ENCODE results near the gene KRT36.

Gene KRT36

DNA sequence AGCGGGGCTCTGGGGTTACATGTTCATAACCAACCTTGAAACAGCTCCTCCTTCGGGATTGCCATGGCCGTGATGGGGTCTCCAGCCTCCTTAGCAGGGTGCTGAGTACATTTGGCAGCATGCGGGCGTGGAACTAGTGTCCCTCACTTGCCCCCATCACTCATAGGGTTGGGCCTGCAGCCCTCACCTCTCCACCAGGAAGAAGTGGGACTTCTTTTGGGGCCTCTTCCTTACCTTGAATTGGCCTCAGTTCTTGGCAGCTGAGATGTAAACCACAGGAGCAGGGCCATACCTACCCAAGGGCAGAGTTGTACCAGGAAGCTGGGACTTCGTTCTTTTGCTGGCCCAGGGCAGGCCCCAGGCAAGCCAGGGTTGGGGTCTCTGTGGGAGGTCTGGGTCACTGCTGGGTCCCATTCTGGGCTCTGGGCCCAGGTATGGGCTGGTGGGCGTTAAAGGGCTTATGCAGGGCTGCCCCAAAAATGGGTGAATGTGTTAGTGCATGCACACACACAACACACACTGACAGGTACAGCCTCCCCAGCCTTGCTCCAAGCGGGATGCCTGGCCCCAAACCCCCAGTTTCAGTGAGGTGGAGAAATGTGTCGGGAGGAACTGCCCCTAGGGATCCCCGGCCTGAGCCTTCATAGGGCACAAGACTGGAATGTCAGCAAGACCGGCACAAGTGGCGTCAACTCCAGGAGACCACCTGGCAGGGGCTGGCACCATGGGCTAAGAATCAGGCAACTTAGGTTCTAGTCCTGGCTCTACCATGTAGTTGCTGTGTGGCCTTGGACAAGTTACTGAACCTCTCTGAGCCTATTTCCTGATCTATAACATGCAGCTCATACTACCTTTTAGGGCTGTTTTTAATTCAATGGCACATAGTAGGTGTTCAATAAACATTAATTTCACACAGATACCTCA is 32.9 kb upstream of the KRT36 start:
- DNase-seq (ENCODE audit: low read depth in 2 of 3, low spot score in 1 of 3) = no peak

DNA sequence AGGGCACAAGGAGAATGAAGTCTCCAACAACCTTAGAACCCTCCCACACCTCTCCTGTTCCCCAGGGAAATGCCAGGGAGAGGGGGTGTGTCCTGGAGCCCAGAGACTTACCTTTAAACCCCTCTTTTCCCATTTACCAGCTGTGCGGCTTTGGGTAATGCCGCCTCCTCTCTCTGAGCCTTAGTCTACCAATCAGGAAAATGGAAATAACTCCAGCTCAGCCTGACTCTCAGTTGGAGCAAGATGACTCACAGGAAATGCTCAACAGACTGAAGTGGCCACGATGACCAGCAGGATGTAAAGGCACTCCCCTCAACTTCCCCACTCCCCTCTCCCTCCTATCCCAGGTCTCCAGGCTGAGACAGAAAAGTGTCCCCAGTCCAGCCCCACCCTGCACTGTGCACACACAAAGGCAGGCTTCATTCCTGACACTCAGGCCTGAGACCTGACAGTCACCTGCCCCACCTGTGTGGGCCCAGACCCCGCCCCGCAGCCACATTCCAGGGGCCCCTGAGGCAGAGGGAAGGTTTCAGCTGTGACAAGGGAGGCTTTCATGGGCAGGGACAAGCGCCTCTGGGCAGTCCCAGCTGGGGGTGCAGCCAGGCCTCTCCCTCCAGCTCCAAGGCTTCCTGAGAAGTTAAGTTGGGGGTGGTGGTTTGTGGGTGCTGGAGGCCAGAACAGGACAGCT is 32.0 kb upstream of the KRT36 start:
- no peak for DNase-seq (ENCODE audit: low read depth in 2 of 3, low spot score in 1 of 3)

DNA sequence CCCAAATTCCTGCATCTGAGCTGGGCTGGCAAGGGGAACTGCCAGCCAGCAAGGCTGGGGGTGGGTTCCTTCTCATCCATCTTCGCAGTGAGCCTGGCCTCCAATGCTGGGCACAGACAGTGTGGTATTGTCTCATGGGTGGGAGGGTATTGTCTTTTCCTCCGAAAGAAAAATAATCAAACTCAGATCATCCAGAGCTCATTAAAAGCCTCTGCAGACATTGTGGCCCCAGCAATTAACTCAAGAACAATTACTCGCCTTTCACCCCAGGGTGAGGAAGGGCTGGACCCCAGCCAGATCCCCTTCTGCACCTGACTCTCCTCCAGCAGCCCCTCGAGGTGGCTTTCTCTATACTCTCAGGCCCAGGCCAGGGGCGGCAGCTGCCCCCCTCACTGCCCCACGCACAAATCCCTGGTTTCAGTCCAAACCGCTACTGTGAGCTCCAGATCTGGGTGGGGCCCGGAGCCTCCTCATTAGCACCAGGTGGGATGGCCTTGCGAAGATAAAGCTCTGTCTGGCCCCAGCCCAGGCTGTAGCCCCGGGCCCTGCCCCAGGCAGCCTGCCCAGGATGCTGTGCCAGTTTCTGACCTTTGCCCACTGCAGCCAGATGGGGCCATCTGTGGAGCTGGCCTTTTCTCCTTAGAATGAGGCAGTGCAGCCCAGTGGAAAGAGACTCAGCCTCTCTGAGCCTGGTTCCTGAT is 31.3 kb upstream of the KRT36 start:
- no peak for DNase-seq (ENCODE audit: low read depth in 2 of 3, low spot score in 1 of 3)

DNA sequence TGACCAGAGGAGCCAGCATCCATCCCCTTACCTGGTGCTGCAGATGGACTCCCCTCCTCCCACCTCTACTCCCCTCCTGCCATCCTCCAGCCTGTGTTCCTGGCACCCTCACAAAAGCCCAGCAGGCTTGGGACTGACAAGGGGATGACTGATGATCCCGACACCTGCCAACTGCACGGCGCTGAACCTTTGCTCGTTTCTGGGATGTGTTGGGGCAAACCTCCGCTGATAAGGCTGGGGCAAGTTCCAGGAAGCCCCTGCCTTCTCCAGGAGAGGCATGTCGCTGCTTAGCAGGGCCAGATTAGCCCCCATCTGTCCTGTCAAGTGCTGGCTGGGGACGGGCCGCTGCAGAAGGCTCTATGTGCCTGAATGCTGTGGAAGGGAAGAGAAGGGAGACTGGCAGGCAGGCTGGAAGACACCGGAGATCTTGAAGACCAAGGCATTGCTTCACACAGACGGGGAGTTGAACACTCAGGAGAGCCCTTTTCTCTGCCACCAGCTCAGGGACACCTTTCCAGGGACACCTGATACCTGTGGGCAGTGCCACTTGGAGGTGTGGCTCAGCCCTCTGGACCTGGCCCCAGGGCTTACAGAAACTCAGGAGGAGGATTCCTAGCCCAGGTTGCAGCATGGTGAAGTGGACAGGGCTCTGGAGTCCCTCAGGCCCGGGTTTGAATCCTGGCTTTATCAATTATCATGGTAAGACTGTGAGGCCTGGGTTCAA is 30.0 kb upstream of the KRT36 start:
- DNase-seq (ENCODE audit: low read depth in 2 of 3, low spot score in 1 of 3) = no peak

DNA sequence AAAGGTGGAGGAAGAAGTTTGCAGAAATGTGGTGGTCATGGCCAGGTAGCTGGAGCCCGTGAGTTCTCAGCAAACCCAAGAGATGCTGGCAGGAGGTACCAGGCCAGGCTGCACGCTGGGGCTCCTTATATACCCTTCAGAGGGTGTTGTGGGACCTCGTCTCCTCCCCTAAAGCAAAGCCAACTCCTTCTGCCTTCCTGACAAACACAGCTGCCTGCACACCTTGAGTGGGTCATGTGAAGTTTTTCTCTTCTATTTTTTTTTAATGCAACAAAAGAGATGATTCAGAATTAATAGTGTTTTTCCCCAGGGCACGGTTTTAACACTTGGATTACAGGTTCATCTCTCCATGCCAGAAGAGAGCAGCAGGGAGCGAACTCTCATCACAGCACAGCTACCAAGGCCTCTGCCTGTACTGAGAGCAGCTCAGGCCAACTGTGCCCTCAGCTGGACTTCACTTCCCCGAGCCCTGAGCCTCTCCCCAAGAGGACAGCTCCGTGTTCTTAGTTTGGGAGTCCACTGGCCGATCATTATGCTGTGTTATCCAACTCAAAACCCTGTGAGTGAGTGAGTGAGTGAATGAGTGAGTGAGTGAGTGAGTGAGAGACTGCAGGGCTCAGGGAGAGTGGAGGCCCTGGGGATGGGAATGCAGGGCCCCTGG is 29.2 kb upstream of the KRT36 start, which contains the start of gene KRT15:
TSS of gene KRT15 (minus strand) at position 102 of the 661 bp plus-strand sequence. CDS start at position 39, 63 bp downstream.
- DNase-seq (ENCODE audit: low read depth in 2 of 3, low spot score in 1 of 3) = no peak

DNA sequence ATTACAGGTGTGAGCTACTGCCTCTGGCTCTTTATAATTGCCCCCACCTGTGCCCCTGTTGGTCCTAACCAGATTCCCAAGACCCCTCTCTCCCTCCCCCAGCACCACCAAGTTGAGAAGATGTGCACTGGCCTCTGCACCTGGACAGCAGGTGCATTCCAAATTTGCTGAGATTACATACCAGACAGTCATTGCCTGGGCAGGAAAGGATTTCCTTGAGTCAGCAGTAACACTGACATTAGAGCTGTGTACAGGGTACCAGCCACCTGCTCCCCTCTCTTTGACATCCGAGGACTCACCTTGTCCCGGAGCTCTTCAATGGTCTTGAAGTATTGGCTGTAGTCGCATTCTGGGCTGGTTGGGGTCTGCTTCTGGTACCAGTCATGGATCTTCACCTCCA is 28.3 kb upstream of the KRT36 start:
- DNase-seq (ENCODE audit: low read depth in 2 of 3, low spot score in 1 of 3) = no peak

DNA sequence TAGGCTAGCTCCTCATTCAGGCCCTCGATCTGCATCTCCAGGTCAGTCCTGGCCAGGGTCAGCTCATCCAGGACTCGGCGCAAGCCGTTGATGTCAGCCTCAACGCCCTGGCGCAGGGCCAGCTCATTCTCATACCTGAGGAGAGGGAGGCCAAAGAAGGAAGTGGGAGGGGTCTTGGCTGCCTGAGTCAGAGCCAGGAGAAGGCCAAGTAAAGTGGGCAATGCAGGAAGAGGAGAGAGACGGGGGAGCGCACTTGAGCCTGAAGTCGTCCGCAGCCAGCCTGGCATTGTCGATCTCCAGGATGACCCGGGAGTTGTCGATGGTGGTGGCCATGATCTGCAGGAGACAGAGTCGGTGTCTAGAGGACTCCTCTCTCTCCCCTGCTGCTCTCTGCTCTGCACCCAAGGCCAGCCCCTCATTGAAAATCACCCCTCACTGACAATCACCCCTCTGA is 27.1 kb upstream of the KRT36 start:
- no peak for DNase-seq (ENCODE audit: low read depth in 2 of 3, low spot score in 1 of 3)

DNA sequence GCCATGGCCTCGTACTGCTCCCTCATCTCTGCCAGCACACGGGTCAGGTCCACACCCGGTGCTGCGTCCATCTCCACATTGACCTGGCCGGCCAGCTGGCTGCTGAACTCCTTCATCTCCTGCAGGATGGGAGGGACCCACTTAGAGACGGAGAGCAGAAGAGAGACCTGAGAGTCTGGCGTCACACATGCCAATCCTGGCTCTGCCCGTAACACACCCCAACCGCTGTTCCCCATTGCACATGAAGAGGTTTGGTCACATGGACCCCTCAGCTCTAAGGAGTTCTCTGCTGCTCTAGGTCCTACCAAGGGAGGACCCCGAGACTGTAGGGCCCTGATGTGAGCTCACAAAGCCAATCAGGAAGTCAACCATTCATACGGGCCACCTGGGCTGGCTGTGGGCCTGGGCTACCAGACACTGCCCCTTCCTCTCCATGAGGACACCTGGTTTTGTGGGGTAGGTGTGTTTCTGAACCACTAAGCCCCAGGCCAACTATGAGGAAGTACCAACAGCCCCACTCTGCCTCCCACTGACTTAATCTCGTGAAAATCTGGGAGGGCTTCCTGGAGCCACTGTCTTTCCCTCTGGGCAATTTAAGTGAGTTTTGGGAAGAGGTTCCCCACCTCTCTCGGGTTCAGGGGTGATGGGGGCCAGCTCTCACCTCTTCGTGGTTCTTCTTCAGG is 26.6 kb upstream of the KRT36 start:
- no peak for DNase-seq (ENCODE audit: low read depth in 2 of 3, low spot score in 1 of 3)

DNA sequence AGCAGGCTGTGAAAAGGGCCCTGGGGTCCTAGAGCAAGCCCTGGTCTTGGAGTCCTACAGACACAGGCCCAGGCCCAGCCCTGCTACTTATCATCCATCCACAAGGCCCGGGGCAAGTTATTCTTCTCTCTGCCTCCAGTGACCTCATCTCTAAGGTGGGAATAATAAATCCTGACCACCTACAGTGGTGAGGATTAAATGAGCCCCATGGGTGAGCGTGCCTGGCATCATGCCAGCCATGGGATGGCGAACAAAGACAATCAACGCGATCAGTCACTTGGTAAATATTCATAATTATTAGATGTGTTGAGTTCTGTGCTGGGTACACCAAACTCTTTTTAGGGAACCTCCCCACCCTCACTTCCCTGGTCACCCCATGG is 23.4 kb upstream of the KRT36 start:
- no peak for DNase-seq (ENCODE audit: low read depth in 2 of 3, low spot score in 1 of 3)

DNA sequence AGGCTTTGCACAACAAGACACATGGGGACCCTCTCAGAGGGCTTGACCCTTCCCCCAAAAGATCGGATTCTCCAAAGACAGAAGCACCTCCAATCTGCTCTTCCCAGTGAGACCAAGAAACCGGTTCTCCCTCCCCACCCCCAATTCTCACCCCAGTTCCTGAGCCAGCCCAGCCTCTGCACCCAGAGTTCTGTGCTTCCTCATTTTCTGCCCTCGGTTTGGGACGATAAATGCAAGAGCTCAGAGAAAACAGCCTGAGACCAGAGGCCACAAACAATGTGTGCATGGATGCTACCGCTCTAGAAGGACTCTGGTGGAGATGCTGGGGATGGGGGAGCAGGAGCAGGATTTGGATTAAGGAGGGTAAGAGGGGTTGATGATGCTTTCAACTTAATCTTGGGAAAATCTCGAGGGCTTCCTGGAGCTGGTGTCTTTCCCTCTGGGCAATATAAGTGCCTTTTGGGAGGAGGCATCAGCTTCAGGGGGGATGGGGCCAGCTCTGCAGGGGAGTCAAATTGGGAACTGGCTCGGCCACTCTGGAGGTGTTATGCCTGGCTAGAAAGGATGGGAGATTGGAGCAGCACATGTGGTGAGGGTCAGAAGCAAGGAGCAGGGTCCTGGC is 22.9 kb upstream of the KRT36 start:
- no peak for DNase-seq (ENCODE audit: low read depth in 2 of 3, low spot score in 1 of 3)

DNA sequence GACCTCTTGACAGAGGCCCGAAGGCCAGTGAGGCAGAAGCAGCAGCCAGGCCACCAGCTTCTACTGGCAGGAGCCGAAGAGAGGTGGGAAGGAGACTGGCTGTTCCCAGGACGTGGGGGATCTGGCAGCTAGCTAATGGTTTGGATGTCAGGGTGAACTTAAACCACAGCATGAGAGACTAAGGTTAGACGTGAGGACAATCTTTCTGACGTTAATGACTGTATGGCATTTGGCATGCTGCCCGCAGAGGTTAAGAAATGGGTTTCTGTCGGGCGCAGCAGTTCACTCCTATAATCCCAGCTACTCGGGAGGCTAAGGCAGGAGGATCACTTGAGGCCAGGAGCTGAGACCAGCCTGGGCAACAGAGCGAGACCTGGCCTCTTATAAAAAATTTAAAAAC is 22.0 kb upstream of the KRT36 start:
- DNase-seq (ENCODE audit: low read depth in 2 of 3, low spot score in 1 of 3) = no peak

DNA sequence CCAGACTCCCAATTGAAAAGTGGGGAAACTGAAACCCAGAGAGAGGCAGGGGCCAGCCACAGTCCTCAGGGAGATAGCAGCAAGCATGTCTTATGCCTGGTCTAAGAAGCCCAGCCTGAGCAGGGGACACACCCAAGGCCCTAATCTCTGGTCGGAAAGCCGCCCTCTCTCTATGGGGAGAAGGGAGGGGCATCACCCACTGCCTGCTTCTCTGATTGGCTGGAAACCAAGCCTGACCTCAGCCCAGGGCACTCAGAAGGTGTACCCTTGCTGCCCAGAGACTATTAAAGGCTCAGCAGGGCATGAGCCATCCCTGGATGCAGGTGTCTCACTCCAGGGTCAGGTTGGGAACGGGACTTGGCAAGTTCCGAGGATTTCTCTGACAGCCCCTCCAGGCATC is 21.4 kb upstream of the KRT36 start:
- DNase-seq (ENCODE audit: low read depth in 2 of 3, low spot score in 1 of 3) = no peak

DNA sequence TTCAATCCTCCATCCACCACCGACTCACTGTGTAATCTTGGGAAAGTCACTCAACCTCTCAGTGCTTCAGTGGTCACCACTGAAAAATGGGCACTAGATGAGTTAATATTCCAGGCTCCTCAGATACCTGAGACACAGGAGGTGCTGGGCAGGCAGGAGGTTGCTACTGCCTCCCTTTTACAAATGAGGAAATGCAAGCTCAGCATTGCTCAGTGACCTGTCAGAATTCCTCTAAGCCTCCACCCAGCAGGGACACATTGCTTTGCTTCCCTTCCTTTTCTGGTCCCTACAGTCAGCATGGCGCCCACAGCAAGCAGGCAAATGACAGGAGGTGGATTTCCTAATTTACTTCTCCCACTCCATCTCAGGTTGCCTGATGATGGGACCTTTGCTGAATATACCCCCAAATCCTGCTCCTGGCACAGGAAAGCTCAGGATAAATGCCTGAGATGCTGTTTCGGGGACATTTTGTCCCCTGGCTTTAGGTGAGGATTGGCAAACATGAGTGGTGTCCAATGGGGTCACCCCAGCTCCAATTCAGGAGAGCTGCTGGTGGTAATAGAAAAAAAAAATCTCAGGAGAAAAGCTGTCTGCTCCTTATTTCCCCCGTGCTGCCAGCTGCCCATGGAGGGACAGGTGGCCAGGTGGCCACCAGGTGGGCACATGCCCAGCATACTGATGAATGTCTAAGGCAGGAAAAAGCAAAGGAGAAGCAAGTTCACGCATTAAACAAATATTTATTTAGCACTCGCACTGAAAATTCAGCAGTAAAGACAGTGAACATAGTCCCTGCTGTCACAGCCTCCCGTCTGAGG is 20.7 kb upstream of the KRT36 start:
- no peak for DNase-seq (ENCODE audit: low read depth in 2 of 3, low spot score in 1 of 3)

DNA sequence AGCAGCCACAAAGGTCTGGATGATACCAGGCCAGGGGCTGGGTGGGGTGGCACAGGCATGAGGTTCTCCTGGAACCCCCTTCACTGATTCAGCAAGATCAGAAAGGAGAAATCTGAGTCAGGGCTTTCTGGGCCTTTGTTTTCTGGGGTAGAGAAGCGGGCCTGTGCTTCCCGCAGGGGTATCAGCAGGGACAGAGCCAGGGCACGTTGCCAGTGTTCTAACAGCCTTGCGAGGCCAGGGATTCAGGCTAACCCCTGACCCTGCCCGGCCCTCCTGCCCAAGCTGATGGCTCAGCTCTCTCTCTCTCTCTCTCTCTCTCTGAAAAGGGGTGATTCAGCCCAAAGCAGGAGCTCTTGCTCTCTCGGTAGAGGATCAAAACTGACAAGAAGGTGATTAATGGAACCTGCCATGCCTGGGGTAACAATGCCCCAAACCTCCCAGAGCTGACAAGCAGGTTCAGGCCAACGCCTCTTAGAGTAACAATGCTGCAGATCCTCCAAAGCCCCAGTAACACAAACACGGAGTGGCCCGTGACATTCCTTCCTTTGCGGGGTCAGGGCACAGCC is 17.7 kb upstream of the KRT36 start:
- DNase-seq (ENCODE audit: low read depth in 2 of 3, low spot score in 1 of 3) = no peak

DNA sequence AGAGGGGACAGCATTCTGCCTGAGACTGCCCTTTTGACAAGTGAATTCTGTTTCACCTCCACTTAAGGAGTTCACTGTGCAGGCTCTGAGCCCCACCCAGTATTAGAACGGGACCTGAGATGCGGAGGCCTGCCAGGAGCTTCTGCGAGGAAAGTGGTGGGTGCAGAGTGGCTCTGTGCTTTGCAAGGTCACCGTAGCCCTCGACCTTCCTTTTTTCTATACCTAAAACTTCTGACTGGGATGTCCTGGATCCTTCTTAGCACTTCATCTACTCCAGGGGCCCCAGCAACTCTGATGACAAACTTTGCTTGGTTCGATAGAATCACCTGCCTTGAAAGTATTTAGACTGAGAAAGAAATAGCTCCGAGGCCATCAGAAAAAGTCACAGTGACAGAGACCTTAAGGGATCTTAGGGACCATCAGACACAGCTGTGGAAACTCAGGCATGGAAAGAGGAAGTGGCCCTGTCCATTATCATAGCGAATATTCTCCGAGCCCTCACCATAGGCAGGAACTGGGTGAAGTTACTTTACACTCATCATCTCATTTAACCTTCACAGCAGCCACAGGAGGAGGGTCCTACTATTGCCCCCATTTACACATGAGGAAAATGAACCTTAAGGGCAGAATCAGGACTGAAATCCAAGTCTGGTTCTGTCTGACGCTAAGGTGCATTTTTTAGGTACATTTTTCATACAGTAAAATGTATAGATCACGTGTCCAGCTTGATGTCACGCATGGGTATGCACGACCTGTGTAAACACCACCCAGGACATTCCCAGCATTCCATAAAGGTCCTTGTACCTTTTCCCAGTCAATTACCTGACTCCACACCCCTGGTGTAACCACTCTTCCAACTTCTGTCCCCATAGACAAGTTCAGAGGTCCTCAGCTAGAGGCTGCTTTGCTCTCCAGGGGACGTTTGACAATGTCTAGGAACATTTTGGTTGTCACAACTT is 16.4 kb upstream of the KRT36 start:
- no peak for DNase-seq (ENCODE audit: low read depth in 2 of 3, low spot score in 1 of 3)

DNA sequence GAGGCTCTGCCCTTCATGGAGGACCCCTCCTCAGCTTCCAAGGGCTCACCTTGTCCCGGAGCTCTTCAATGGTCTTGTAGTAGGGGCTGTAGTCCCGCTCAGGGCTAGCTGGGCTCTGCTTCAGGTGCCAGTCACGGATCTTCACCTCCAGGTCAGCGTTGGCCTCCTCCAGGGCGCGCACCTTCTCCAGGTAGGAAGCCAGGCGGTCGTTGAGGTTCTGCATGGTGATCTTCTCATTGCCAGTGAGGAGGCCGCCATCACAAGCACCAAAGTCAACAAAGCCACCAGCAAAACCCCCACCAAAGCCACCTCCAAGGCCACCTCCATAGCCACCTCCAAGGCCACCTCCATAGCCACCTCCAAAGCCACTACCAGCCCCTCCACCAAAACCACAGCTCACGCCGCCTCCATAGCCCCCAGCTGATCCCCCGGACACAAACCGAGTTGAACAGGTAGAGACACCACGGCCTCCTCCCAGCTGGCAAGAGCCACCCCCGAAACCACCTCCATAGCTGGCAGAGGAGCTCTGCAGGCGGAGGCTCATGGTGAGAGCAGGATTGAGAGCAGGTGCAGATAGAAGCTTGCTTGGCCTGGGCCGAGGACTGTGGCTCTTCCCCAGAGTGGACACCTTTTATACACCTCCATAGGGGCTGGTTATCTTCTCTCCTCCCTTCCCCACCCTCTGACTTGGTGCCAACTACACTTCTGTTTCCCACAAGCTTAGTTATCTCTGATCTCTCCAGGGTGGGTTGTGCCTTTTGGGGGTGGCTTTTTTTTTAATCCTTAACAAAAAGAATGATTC is 15.5 kb upstream of the KRT36 start, which contains the start of gene KRT13:
TSS of gene KRT13 (minus strand) at position 606 of the 802 bp plus-strand sequence. CDS start at position 544, 62 bp downstream.
- no peak for DNase-seq (ENCODE audit: low read depth in 2 of 3, low spot score in 1 of 3)

All from stimulated activated CD4-positive, alpha-beta T cell treated with anti-CD3 and anti-CD28 coated beads, Interleukin-12 subunit alpha, Interleukin-12 subunit beta, amount 100 ng/mL, for 48 hours (primary cell).